NT2/D1 (cell line): ENCODE measurements around the gene ROGDI.

Source experiments
- DNase-seq: peaks from one replicate; pipeline ENCODE4 v3.0.0-alpha.2; 2011; ENCODE audit warnings: low read depth, low spot score
- H3K27me3 ChIP-seq: 2 replicates; pipeline ENCODE4 v1.6.0; 2011; ENCODE audit warnings: mild to moderate bottlenecking; ENCODE audit not compliant: insufficient read length, insufficient read depth
- H3K36me3 ChIP-seq: 2 replicates; pipeline ENCODE4 v1.6.1; 2011; ENCODE audit warnings: mild to moderate bottlenecking, low read length, mixed read lengths; ENCODE audit not compliant: insufficient read depth, insufficient read length
- H3K4me1 ChIP-seq: 2 replicates; pipeline ENCODE4 v1.5.1; 2011; ENCODE audit not compliant: insufficient read depth, insufficient read length
- H3K4me3 ChIP-seq: 2 replicates; pipeline ENCODE4 v1.5.1; 2011; ENCODE audit warnings: low read depth; ENCODE audit not compliant: insufficient read length
- H3K9ac ChIP-seq: 2 replicates; pipeline ENCODE4 v1.6.0; 2011; ENCODE audit warnings: low read depth; ENCODE audit not compliant: insufficient read length
- H3K9me3 ChIP-seq: 2 replicates; pipeline ENCODE4 v1.5.1; 2011; ENCODE audit warnings: mild to moderate bottlenecking, low read length; ENCODE audit not compliant: insufficient read depth
- SUZ12 ChIP-seq: IDR thresholded peaks from 2 replicates; pipeline ENCODE4 v1.6.1; 2011; ENCODE audit not compliant: insufficient read length, insufficient read depth; ENCODE audit errors: extremely low read depth
- YY1 ChIP-seq: IDR thresholded peaks from 2 replicates; pipeline ENCODE4 v1.6.1; 2011; ENCODE audit not compliant: insufficient read length, insufficient read depth
- ZNF274 ChIP-seq: IDR thresholded peaks from 2 replicates; pipeline ENCODE4 v1.6.1; 2011; ENCODE audit warnings: mild to moderate bottlenecking, low read depth, low read length

Gene ROGDI

DNA sequence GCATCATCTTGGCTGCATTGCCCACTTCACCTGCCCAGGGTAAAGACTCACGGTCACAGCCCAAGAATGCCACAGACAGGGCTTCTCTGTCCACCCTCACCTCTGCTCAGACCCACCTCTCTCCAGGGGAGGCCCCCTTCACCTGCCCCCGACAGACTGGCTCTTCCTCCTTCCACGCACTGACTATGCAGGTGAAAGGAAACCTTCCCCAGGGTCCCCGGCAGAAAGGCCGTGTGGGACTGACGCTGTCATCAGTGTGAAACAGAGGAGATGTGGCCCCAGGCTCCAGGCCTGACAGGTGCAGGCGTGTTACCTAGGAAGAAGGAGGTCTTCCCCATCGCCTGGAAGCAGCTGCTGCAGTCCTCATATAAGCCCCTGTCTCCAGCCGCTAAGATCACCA is 9.3 kb upstream of the ROGDI start:
- Histone ChIP-seq H3K9me3 (no peaks in the 10 kb centered on the region), H3K4me3 (no peak overlapping the region), H3K9ac (no peak overlapping the region), H3K4me1 (peaks cover 8% of the 10 kb centered on the region), H3K36me3 (peaks cover 83% of the 10 kb centered on the region), H3K27me3 (no peaks in the 10 kb centered on the region)
- no peak for DNase-seq
- TF ChIP-seq SUZ12 (no peak), YY1 (no peak), ZNF274 (no peak)

- H3K9ac ChIP-seq = no peak overlapping the region
- no peaks in the 10 kb centered on the region for H3K9me3 ChIP-seq
- no peak for DNase-seq
- TF ChIP-seq SUZ12 = no peak
- no peak for TF ChIP-seq YY1
- TF ChIP-seq ZNF274 = no peak
- H3K27me3 ChIP-seq = no peaks in the 10 kb centered on the region
- H3K36me3 ChIP-seq = peaks cover 82% of the 10 kb centered on the region
- H3K4me1 ChIP-seq = peaks cover 8% of the 10 kb centered on the region
- H3K4me3 ChIP-seq = no peak overlapping the region
These were observed 8.8 kb upstream of the ROGDI start for GRCh38 chr16:4811242-4811641.

DNA sequence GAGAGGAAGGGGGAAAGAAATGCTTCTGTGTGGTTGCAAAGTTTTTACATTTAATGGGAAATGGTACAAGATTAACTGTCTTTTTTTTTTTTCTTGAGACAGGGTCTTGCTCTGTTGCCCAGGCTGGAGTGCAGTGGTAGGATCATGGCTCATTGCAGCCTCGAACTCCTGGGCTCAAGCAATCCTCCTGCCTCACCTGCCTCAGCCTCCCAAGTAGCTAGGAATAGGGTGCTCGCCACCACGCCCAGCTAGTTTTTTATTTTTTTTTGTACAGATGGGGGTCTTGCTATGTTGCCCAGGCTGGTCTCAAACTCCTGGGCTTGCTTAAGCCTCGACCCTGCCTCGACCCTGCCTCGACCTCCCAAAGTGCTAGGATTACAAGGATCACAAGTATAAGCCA is 3.8 kb upstream of the ROGDI start:
- TF ChIP-seq SUZ12 (no peak), YY1 (no peak), ZNF274 (no peak)
- no peaks in the 10 kb centered on the region for H3K9me3 ChIP-seq
- H3K36me3 ChIP-seq = peaks cover 64% of the 10 kb centered on the region
- no peak for DNase-seq
- no peak overlapping the region for H3K4me3 ChIP-seq
- no peaks in the 10 kb centered on the region for H3K27me3 ChIP-seq
- H3K9ac ChIP-seq = no peak overlapping the region
- peaks cover 23% of the 10 kb centered on the region for H3K4me1 ChIP-seq

DNA sequence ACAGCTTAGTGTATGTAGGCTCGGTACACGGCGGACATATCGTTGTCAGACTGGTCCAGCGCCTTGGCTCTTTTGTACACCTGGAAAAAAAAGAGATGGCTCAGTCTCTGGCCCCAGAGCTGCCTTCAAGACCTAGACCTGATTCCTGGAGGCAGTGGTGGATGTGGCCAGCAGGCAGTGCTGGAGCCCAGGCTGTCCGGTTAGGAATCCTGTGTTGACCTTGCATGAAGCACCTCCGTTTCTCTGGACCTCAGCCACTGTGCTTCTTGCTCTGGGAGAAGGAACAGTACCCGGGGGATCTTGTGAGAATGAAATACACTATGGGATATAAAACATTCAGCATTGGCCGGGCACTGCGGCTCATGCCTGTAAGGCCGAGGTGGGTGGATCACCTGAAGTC is 2.8 kb upstream of the ROGDI start:
- Histone ChIP-seq H3K9ac (no peak overlapping the region), H3K9me3 (no peaks in the 10 kb centered on the region), H3K4me3 (no peak overlapping the region), H3K27me3 (peaks cover 3% of the 10 kb centered on the region), H3K36me3 (peaks cover 64% of the 10 kb centered on the region), H3K4me1 (peaks cover 31% of the 10 kb centered on the region)
- no peak for DNase-seq
- no peak for TF ChIP-seq SUZ12
- TF ChIP-seq ZNF274 = no peak
- no peak for TF ChIP-seq YY1

- peaks cover 3% of the 10 kb centered on the region for H3K27me3 ChIP-seq
- H3K4me1 ChIP-seq = peaks cover 38% of the 10 kb centered on the region
- H3K9ac ChIP-seq = peak overlapping the region; percentile 17
- peaks cover 65% of the 10 kb centered on the region for H3K36me3 ChIP-seq
- TF ChIP-seq YY1 (no peak), ZNF274 (no peak), SUZ12 (no peak)
- no peak overlapping the region for H3K4me3 ChIP-seq
- DNase-seq = no peak
- no peaks in the 10 kb centered on the region for H3K9me3 ChIP-seq
These were observed 1.7 kb upstream of the ROGDI start for GRCh38 chr16:4803898-4804762.

GRCh38 chr16:4803401-4803844 is 990 bp upstream of the ROGDI start:
- Histone ChIP-seq H3K4me3 (peak overlapping the region; percentile 74), H3K4me1 (peaks cover 38% of the 10 kb centered on the region), H3K9me3 (no peaks in the 10 kb centered on the region), H3K9ac (peak overlapping the region; percentile 17), H3K27me3 (peaks cover 3% of the 10 kb centered on the region), H3K36me3 (peaks cover 62% of the 10 kb centered on the region)
- DNase-seq = no peak
- TF ChIP-seq ZNF274 (no peak), SUZ12 (no peak), YY1 (no peak)

DNA sequence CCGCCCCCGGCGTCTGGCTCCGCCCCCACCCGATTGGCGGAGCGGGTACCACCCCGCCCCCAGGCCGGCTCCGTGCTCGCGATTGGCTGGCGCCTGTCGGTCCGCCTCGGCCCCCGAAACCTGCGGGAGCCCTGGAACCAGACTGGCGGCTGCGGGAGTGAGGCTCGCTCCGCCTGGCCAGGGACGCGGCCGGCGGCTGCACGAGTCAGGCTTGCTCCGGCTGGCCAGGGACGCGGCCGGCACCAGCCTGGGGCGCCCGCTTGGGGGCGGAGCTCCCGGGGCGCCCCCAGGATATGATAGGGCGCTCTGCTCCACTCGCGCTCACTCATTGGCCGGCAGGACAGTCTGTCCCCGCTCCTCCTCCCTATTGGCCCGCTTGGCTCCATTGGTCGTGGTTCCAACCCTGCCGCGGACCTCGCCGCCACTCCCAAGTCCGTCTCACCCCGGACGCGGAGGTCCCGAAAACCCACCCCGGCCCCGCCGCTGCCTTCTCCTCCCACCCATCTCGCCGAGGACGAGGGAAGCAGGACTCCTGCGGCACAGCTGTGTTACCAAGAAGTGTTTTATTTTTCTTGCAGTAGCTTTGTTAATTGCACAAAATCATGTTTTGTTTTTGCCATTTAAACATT is 340 bp upstream of the ROGDI start:
- DNase-seq = peak; percentile 83
- peaks cover 3% of the 10 kb centered on the region for H3K27me3 ChIP-seq
- H3K4me1 ChIP-seq = peaks cover 38% of the 10 kb centered on the region
- peak overlapping the region; percentile 92 for H3K9ac ChIP-seq
- no peaks in the 10 kb centered on the region for H3K9me3 ChIP-seq
- H3K36me3 ChIP-seq = peaks cover 62% of the 10 kb centered on the region
- TF ChIP-seq ZNF274 (no peak), SUZ12 (no peak), YY1 (no peak)
- peak overlapping the region; percentile 74 for H3K4me3 ChIP-seq
